IMR-90 (cell line): ENCODE measurements around the gene PTK6. TPM values are rescaled to one million over a fixed set of nuclear protein-coding genes. Genes with fewer than 3 reads are reported as not detected.

ENCODE experiments used
- ATAC-seq: fragments of 200-7000 bp; cut with Tn5 transposase; 2 replicates; pipeline ENCODE4 v1.9.1; 2020; ENCODE audit warnings: low read depth, mild to moderate bottlenecking, moderate library complexity
- BruUV-seq: library from RNA; stranded (reverse); fragments of 400-500 nt; replicated peaks from 2 replicates; lab custom pipeline; 2021; lab: Mats Ljungman, UMichigan
- CTCF ChIA-PET: fragments of 300-600 bp; formaldehyde crosslinking; extraction: SDS; loops from one replicate; lab custom pipeline; 2021; ENCODE audit warnings: antibody characterized with exemption; lab: Yijun Ruan, JAX
- POLR2A ChIA-PET: fragments of 300-600 bp; sonication (Branson Sonifier 250); formaldehyde crosslinking; loops from one replicate; lab custom pipeline; 2022; ENCODE audit warnings: antibody characterized with exemption; ENCODE audit not compliant: unreplicated experiment; lab: Charles Lee
- DNase-seq: peaks from one replicate; pipeline ENCODE4 v3.0.0; 2013
- H2AFZ ChIP-seq: replicated peaks from 2 replicates; pipeline ENCODE3; 2013; ENCODE audit warnings: low read length, mild to moderate bottlenecking; ENCODE audit not compliant: poor library complexity
- H2AK5ac ChIP-seq: 2 replicates; pipeline ENCODE4 v1.6.1; 2013; ENCODE audit warnings: low read depth, low read length, inconsistent platforms
- H2AK9ac ChIP-seq: replicated peaks from 2 replicates; pipeline ENCODE3; 2013; ENCODE audit warnings: mild to moderate bottlenecking, low read depth, low read length, moderate library complexity; ENCODE audit not compliant: poor library complexity
- H2BK120ac ChIP-seq: 2 replicates; pipeline ENCODE4 v1.6.1; 2013; ENCODE audit warnings: low read depth, low read length, inconsistent platforms
- H2BK15ac ChIP-seq: 3 replicates; pipeline ENCODE4 v1.6.1; 2013; ENCODE audit warnings: low read depth, low read length, inconsistent platforms
- H2BK20ac ChIP-seq: 2 replicates; pipeline ENCODE4 v1.6.1; 2013; ENCODE audit warnings: low read depth, mild to moderate bottlenecking, inconsistent platforms, low read length, moderate library complexity
- H2BK5ac ChIP-seq: 2 replicates; pipeline ENCODE4 v1.6.1; 2013; ENCODE audit warnings: mild to moderate bottlenecking, low read depth, low read length, inconsistent platforms; ENCODE audit not compliant: poor library complexity, severe bottlenecking
- H3K14ac ChIP-seq: replicated peaks from 2 replicates; pipeline ENCODE4 v1.6.1; 2013; ENCODE audit warnings: low read depth, low read length, inconsistent platforms
- H3K18ac ChIP-seq: 2 replicates; pipeline ENCODE4 v1.6.1; 2013; ENCODE audit warnings: low read depth, low read length, control low read depth
- H3K23ac ChIP-seq: 2 replicates; pipeline ENCODE4 v1.6.1; 2013; ENCODE audit warnings: low read depth, low read length, inconsistent platforms
- H3K27ac ChIP-seq: 2 replicates; pipeline ENCODE4 v1.5.1; 2013; ENCODE audit warnings: mild to moderate bottlenecking, control low read depth, low read length; ENCODE audit not compliant: insufficient read depth
- H3K27me3 ChIP-seq: 2 replicates; pipeline ENCODE4 v1.6.1; 2013; ENCODE audit warnings: low read length; ENCODE audit not compliant: control insufficient read depth, insufficient read depth
- H3K36me3 ChIP-seq: 2 replicates; pipeline ENCODE4 v1.6.1; 2013; ENCODE audit warnings: low read length, mixed read lengths; ENCODE audit not compliant: control insufficient read depth, insufficient read depth
- H3K4ac ChIP-seq: 2 replicates; pipeline ENCODE4 v1.6.1; 2013; ENCODE audit warnings: low read depth, low read length, inconsistent platforms
- H3K4me1 ChIP-seq: 2 replicates; pipeline ENCODE4 v1.6.1; 2013; ENCODE audit warnings: low read length, mixed read lengths; ENCODE audit not compliant: control insufficient read depth, insufficient read depth
- H3K4me2 ChIP-seq: 2 replicates; pipeline ENCODE4 v1.6.1; 2013; ENCODE audit warnings: low read depth, mild to moderate bottlenecking, control low read depth, low read length, moderate library complexity
- H3K4me3 ChIP-seq: 2 replicates; pipeline ENCODE4 v1.5.1; 2013; ENCODE audit warnings: low read depth, mild to moderate bottlenecking, control low read depth, low read length, moderate library complexity; ENCODE audit not compliant: insufficient read depth
- H3K56ac ChIP-seq: 2 replicates; pipeline ENCODE4 v1.6.1; 2013; ENCODE audit warnings: low read length, inconsistent platforms; ENCODE audit not compliant: insufficient read depth; ENCODE audit errors: extremely low read depth
- H3K79me1 ChIP-seq, 2 experiments: 2 replicates each; pipeline ENCODE4 v1.6.1; 2013; ENCODE audit warnings: low read length in 2 of 2, inconsistent platforms in 1 of 2, low read depth in 1 of 2
- H3K9ac ChIP-seq: 2 replicates; pipeline ENCODE4 v1.6.1; 2013; ENCODE audit warnings: low read depth, low read length, control low read depth
- H3K9me1 ChIP-seq: 2 replicates; pipeline ENCODE4 v1.6.1; 2013; ENCODE audit warnings: low read length, inconsistent platforms; ENCODE audit not compliant: insufficient read depth
- H3K9me3 ChIP-seq: 2 replicates; pipeline ENCODE4 v1.6.1; 2013; ENCODE audit warnings: low read length; ENCODE audit not compliant: control insufficient read depth, insufficient read depth
- H4K20me1 ChIP-seq: 2 replicates; pipeline ENCODE4 v1.6.1; 2013; ENCODE audit warnings: low read length, inconsistent platforms; ENCODE audit not compliant: insufficient read depth
- H4K5ac ChIP-seq: 2 replicates; pipeline ENCODE4 v1.6.1; 2013; ENCODE audit warnings: mild to moderate bottlenecking, low read depth, low read length, control low read depth
- H4K8ac ChIP-seq, 2 experiments: 2 replicates each; pipeline ENCODE4 v1.6.1; 2013; ENCODE audit warnings: low read depth in 2 of 2, low read length in 2 of 2, control low read depth in 1 of 2, inconsistent platforms in 1 of 2
- H4K91ac ChIP-seq: 2 replicates; pipeline ENCODE4 v1.6.1; 2013; ENCODE audit warnings: low read depth, low read length, inconsistent platforms; ENCODE audit not compliant: insufficient read depth
- BHLHE40 ChIP-seq: fragments of 150-350 bp; IDR thresholded peaks from 2 replicates; pipeline ENCODE4 v1.6.1; 2016; ENCODE audit warnings: mild to moderate bottlenecking, low read depth, low read length
- CEBPB ChIP-seq: IDR thresholded peaks from 2 replicates; pipeline ENCODE4 v1.6.1; 2012; ENCODE audit warnings: low read depth, low read length, improper control_type of control experiment
- CHD1 ChIP-seq: IDR thresholded peaks from 2 replicates; pipeline ENCODE4 v1.6.1; 2012; ENCODE audit warnings: low read depth, low read length, improper control_type of control experiment
- FOS ChIP-seq: fragments of 150-350 bp; IDR thresholded peaks from 2 replicates; pipeline ENCODE4 v1.6.1; 2016; ENCODE audit warnings: low read depth, low read length
- MAFK ChIP-seq: IDR thresholded peaks from 2 replicates; pipeline ENCODE4 v1.6.1; 2012; ENCODE audit warnings: low read depth, low read length, improper control_type of control experiment
- MAZ ChIP-seq: IDR thresholded peaks from 2 replicates; pipeline ENCODE4 v1.6.1; 2012; ENCODE audit warnings: low read depth, mild to moderate bottlenecking, low read length, improper control_type of control experiment, moderate library complexity, borderline replicate concordance
- MXI1 ChIP-seq: IDR thresholded peaks from 2 replicates; pipeline ENCODE4 v1.6.1; 2012; ENCODE audit warnings: low read depth, mild to moderate bottlenecking, low read length, moderate library complexity, borderline replicate concordance
- NFE2L2 ChIP-seq: fragments of 150-350 bp; IDR thresholded peaks from 2 replicates; pipeline ENCODE4 v1.6.1; 2016; ENCODE audit warnings: low read depth, mild to moderate bottlenecking, low read length
- POLR2A ChIP-seq: IDR thresholded peaks from 2 replicates; pipeline ENCODE4 v1.6.1; 2012; ENCODE audit warnings: mild to moderate bottlenecking, low read depth, low read length
- RAD21 ChIP-seq: IDR thresholded peaks from 2 replicates; pipeline ENCODE4 v1.6.1; 2012; ENCODE audit warnings: low read length, improper control_type of control experiment
- RCOR1 ChIP-seq: IDR thresholded peaks from 2 replicates; pipeline ENCODE4 v1.6.1; 2012; ENCODE audit warnings: mild to moderate bottlenecking, low read length, improper control_type of control experiment; ENCODE audit not compliant: insufficient replicate concordance
- RFX5 ChIP-seq: IDR thresholded peaks from 2 replicates; pipeline ENCODE4 v1.8.0; 2012; ENCODE audit warnings: low read depth, mild to moderate bottlenecking, low read length, moderate library complexity
- SMC3 ChIP-seq: fragments of 150-350 bp; IDR thresholded peaks from 2 replicates; pipeline ENCODE4 v1.6.1; 2016; ENCODE audit warnings: low read depth, mild to moderate bottlenecking, antibody characterized with exemption, low read length, moderate library complexity
- WGBS, 2 experiments: methylation state at CpG; one replicate each; pipeline versions ENCODE4 v1.1.5 to v1.1.7; 2013; ENCODE audit warnings: missing lambda C conversion rate in 2 of 2; ENCODE audit not compliant: insufficient read length in 1 of 2; ENCODE audit errors: extremely low coverage in 2 of 2; 5-methylcytosine and 5-hydroxymethylcytosine counted together
- dilution Hi-C: fragments of 300-500 bp; cut with HindIII; formaldehyde crosslinking; loops from one replicate; pipeline ENCODE4 v1.14.3; 2018; ENCODE audit warnings: low sequenced_read_pairs; ENCODE audit not compliant: unreplicated experiment
- in situ Hi-C: fragments of 300-500 bp; cut with MboI; formaldehyde crosslinking; loops from 3 replicates; pipeline ENCODE4 v1.14.3; 2019; ENCODE audit warnings: low sequenced_read_pairs, inconsistent platforms, mixed read lengths
- intact Hi-C: fragments of 100-400 bp; cut with micrococcal nuclease; formaldehyde crosslinking; loops from 2 replicates; pipeline ENCODE4 v1.10.0; 2022
- polyA plus RNA-seq, 3 experiments: library from polyadenylated mRNA; depleted of rRNA; stranded (reverse); fragments of >200 nt; gene quantifications; 2 replicates each; pipeline ENCODE4 v1.2.3, GENCODE V29; 2012; ENCODE audit warnings: low replicate concordance in 1 of 3
- total RNA-seq: library from RNA; depleted of rRNA; stranded (reverse); fragments of >200 nt; gene quantifications from 2 replicates; pipeline ENCODE4 v1.2.3, GENCODE V29; 2012
- TF ChIP-seq, protein P1 (sequence below): fragments of 150-350 bp; IDR thresholded peaks from 2 replicates; pipeline ENCODE4 v1.6.1; 2017; ENCODE audit warnings: mild to moderate bottlenecking, antibody characterized with exemption, low read length, low read depth
- TF ChIP-seq, protein P2 (sequence below): fragments of 150-350 bp; IDR thresholded peaks from 2 replicates; pipeline ENCODE4 v1.6.1; 2016; ENCODE audit warnings: low read depth, mild to moderate bottlenecking, low read length, moderate library complexity, borderline replicate concordance
- TF ChIP-seq, protein P3 (sequence below): conservative IDR thresholded peaks from 2 replicates; pipeline ENCODE4 v1.5.1; 2012; ENCODE audit warnings: mild to moderate bottlenecking, low read depth, low read length, improper control_type of control experiment

Gene PTK6
- total and polyA plus RNA-seq, 2 of the 4 experiments (the other 2 are of a cell fraction) = not detected

DNA sequence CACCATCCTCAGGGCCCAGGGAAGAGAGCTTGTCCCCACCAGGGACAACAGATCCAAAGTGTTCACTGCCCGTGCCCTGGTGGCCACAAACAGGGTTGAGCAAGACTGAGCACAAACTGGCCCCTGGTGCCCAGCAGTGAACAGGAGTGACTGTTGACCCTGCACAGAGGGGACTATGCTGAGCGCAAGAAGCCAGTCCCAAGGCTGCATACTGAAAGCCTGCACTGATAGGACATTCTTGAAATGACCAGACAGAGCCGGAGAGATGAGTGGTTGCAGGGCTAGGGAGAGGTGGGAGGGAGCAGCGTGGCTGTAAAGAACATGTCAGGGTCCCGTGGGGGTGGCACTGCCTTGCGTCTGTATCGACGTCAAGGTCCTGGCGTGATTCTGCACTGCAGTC, 13.9 kb upstream of the PTK6 start:
- CTCF ChIA-PET = no interaction called here
- no TSS peak for BruUV-seq

More for the DNA sequence above, 13.9 kb upstream of the PTK6 start:
- Histone ChIP-seq H3K27me3 (peaks cover 29% of the 10 kb centered on the region), H3K4ac (no peak overlapping the region), H2BK120ac (no peak overlapping the region), H2AFZ (peak overlapping the region; percentile 63), H2AK5ac (no peak overlapping the region), H3K14ac (no peak overlapping the region), H2BK5ac (no peak overlapping the region), H4K8ac (no peak overlapping the region), H3K23ac (no peak overlapping the region), H3K4me3 (no peak overlapping the region), H3K18ac (no peak overlapping the region), H3K27ac (no peak overlapping the region), H3K4me1 (peaks cover 5% of the 10 kb centered on the region; the same call in 1 of the 2 replicates), H3K9me3 (no peaks in the 10 kb centered on the region), H2BK15ac (no peak overlapping the region), H3K56ac (no peak overlapping the region), H4K91ac (no peak overlapping the region), H2AK9ac (no peak overlapping the region), H3K79me1 (no peaks in the 10 kb centered on the region), H3K9ac (no peak overlapping the region), H4K20me1 (no peaks in the 10 kb centered on the region; the same call in 1 of the 2 replicates), H3K4me2 (no peak overlapping the region), H4K5ac (no peak overlapping the region), H2BK20ac (no peak overlapping the region), H3K36me3 (no peaks in the 10 kb centered on the region), H3K9me1 (no peaks in the 10 kb centered on the region)
- no peak for TF ChIP-seq NFE2L2
- no peak for TF ChIP-seq MXI1
- TF ChIP-seq, protein P1, sequence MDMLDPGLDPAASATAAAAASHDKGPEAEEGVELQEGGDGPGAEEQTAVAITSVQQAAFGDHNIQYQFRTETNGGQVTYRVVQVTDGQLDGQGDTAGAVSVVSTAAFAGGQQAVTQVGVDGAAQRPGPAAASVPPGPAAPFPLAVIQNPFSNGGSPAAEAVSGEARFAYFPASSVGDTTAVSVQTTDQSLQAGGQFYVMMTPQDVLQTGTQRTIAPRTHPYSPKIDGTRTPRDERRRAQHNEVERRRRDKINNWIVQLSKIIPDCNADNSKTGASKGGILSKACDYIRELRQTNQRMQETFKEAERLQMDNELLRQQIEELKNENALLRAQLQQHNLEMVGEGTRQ = no peak
- TF ChIP-seq SMC3 = no peak
- no peak for TF ChIP-seq FOS
- no peak for TF ChIP-seq POLR2A
- TF ChIP-seq, protein P2, sequence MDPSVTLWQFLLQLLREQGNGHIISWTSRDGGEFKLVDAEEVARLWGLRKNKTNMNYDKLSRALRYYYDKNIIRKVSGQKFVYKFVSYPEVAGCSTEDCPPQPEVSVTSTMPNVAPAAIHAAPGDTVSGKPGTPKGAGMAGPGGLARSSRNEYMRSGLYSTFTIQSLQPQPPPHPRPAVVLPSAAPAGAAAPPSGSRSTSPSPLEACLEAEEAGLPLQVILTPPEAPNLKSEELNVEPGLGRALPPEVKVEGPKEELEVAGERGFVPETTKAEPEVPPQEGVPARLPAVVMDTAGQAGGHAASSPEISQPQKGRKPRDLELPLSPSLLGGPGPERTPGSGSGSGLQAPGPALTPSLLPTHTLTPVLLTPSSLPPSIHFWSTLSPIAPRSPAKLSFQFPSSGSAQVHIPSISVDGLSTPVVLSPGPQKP = no peak
- TF ChIP-seq MAFK = no peak
- no peak for TF ChIP-seq CEBPB
- TF ChIP-seq MAZ = no peak
- TF ChIP-seq RAD21 = no peak
- TF ChIP-seq, protein P3, sequence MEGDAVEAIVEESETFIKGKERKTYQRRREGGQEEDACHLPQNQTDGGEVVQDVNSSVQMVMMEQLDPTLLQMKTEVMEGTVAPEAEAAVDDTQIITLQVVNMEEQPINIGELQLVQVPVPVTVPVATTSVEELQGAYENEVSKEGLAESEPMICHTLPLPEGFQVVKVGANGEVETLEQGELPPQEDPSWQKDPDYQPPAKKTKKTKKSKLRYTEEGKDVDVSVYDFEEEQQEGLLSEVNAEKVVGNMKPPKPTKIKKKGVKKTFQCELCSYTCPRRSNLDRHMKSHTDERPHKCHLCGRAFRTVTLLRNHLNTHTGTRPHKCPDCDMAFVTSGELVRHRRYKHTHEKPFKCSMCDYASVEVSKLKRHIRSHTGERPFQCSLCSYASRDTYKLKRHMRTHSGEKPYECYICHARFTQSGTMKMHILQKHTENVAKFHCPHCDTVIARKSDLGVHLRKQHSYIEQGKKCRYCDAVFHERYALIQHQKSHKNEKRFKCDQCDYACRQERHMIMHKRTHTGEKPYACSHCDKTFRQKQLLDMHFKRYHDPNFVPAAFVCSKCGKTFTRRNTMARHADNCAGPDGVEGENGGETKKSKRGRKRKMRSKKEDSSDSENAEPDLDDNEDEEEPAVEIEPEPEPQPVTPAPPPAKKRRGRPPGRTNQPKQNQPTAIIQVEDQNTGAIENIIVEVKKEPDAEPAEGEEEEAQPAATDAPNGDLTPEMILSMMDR = no peak
- no peak for TF ChIP-seq RFX5
- no peak for TF ChIP-seq CHD1
- TF ChIP-seq BHLHE40 = no peak
- TF ChIP-seq RCOR1 = no peak
- DNase-seq (no peak), ATAC-seq (no peak)
- POLR2A ChIA-PET = no interaction called here
- intact Hi-C loops (no loop called here), in situ Hi-C loops (no loop called here), dilution Hi-C loops (no loop called here)
- WGBS, 2 experiments = 67% methylated on average over 2 of the region's 9 CpGs; no CpG with 5 or more reads in 1 of the 2 experiments
